ENCODE results near the gene CPED1.
"Not testable (repeated sequence)": the region's sequence is repeated elsewhere in the genome, so short reads cannot be mapped to it uniquely, and the experiment has no call there.

CPED1 gene

GRCh38 chr7:121113288-121113687 lies 124.8 kb downstream of the CPED1 start:
- TF ChIP-seq, protein P1, sequence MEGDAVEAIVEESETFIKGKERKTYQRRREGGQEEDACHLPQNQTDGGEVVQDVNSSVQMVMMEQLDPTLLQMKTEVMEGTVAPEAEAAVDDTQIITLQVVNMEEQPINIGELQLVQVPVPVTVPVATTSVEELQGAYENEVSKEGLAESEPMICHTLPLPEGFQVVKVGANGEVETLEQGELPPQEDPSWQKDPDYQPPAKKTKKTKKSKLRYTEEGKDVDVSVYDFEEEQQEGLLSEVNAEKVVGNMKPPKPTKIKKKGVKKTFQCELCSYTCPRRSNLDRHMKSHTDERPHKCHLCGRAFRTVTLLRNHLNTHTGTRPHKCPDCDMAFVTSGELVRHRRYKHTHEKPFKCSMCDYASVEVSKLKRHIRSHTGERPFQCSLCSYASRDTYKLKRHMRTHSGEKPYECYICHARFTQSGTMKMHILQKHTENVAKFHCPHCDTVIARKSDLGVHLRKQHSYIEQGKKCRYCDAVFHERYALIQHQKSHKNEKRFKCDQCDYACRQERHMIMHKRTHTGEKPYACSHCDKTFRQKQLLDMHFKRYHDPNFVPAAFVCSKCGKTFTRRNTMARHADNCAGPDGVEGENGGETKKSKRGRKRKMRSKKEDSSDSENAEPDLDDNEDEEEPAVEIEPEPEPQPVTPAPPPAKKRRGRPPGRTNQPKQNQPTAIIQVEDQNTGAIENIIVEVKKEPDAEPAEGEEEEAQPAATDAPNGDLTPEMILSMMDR (IDR thresholded peaks at IDR 0.05; ENCODE audit: low read depth, low read length), result no peak
- no peak overlapping the region for H3K4me3 ChIP-seq (replicated peaks in 1 of 2; ENCODE audit: low read depth in 2 of 2, low read length in 2 of 2)
- DNase-seq (ENCODE audit: low read depth in 2 of 2), result peak in 1 of 2 donors; percentile 51

- no peak overlapping the region for H3K4me3 ChIP-seq (replicated peaks in 1 of 2; ENCODE audit: low read depth in 2 of 2, low read length in 2 of 2)
- TF ChIP-seq, protein P1 (IDR thresholded peaks at IDR 0.05; ENCODE audit: low read depth, low read length), result no peak
- no peak for DNase-seq (ENCODE audit: low read depth in 2 of 2)
These were observed 127.9 kb downstream of the CPED1 start for GRCh38 chr7:121116396-121116795.

GRCh38 chr7:121119047-121119446 lies 130.5 kb downstream of the CPED1 start:
- TF ChIP-seq, protein P1 (IDR thresholded peaks at IDR 0.05; ENCODE audit: low read depth, low read length), result no peak
- H3K4me3 ChIP-seq (replicated peaks in 1 of 2; ENCODE audit: low read depth in 2 of 2, low read length in 2 of 2), result no peak overlapping the region
- no peak for DNase-seq (ENCODE audit: low read depth in 2 of 2)

GRCh38 chr7:121123032-121123431 lies 134.5 kb downstream of the CPED1 start:
- TF ChIP-seq, protein P1 (IDR thresholded peaks at IDR 0.05; ENCODE audit: low read depth, low read length), result no peak
- peak in 1 of 2 donors; percentile 9 for DNase-seq (ENCODE audit: low read depth in 2 of 2)
- H3K4me3 ChIP-seq (replicated peaks in 1 of 2; ENCODE audit: low read depth in 2 of 2, low read length in 2 of 2), result no peak overlapping the region

DNA sequence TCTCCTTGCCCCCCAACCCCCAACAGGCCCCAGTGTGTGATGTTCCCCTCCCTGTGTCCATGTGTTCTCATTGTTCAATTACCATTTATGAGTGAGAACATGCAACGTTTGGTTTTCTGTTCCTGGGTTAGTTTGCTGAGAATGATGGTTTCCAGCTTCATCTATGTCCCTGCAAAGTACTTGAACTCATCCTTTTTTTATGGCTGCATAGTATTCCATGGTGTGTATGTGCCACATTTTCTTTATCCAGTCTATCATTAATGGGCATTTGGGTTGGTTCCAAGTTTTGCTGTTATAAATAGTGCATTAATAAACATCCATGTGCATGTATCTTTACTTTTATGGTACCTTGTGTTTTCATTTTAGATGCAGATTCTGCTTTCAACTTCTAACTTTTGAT lies 136.9 kb downstream of the CPED1 start:
- DNase-seq (ENCODE audit: low read depth in 2 of 2); H3K4me3 ChIP-seq (replicated peaks in 1 of 2; ENCODE audit: low read depth in 2 of 2, low read length in 2 of 2): not testable (repeated sequence)

DNA sequence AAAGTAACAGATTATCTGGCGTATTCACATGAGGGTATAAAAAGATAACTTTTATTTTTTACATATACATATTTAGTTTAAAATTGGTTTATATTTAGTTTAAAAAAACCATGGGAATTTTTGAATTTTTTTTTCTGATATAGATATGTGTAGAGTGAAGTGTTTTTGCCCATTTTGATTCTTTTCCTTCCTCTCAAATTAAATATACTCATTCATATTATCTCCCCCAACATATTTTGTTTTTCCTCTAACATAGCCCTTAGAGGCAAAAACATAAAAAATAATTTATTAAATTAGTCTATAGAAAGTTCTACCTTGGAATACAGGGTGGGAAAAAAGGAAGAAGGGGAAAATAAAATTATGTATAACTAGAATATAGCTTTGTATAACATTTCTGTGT lies 137.7 kb downstream of the CPED1 start:
- H3K4me3 ChIP-seq (replicated peaks in 1 of 2; ENCODE audit: low read depth in 2 of 2, low read length in 2 of 2), result no peak overlapping the region
- TF ChIP-seq, protein P1 (IDR thresholded peaks at IDR 0.05; ENCODE audit: low read depth, low read length), result no peak
- DNase-seq (ENCODE audit: low read depth in 2 of 2), result no peak

DNA sequence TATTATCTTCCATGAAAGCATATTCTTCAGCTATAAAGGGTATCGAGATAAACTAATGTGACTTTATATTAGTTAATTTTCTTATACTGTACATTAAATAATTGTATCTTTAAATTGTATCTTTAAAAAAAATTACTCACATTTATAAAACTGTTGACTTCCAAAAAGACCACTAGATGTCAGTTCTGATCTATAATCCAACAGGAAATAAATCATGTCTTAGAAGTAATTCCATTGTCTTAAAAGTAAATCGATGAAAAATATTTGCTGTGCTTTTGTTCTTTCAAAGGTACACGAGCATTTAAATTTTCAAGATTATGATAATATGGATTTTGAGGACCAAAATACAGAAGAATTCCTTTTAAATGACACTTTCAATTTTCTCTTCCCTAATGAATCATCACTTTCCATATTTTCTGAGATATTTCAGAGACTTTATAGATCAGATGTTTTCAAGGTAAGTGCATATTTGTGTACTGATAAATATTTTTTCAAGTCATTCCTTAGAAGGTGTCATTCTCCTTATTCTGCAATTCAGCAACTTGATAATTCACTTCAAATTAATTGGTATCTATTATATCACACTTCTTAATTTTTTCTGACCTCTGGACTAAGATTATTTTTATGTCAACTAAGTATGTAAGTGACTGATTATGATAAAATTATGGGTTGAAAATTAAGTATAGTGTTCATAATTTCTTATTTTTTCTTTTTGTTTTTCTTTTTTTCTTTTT lies 138.5 kb downstream of the CPED1 start:
- TF ChIP-seq, protein P1 (IDR thresholded peaks at IDR 0.05; ENCODE audit: low read depth, low read length), result peak; percentile 19
- H3K4me3 ChIP-seq (replicated peaks in 1 of 2; ENCODE audit: low read depth in 2 of 2, low read length in 2 of 2), result no peak overlapping the region
- DNase-seq (ENCODE audit: low read depth in 2 of 2), result peak; percentile 57 to 62
